ENCODE measurements around the gene TACC3.

Gene TACC3

DNA sequence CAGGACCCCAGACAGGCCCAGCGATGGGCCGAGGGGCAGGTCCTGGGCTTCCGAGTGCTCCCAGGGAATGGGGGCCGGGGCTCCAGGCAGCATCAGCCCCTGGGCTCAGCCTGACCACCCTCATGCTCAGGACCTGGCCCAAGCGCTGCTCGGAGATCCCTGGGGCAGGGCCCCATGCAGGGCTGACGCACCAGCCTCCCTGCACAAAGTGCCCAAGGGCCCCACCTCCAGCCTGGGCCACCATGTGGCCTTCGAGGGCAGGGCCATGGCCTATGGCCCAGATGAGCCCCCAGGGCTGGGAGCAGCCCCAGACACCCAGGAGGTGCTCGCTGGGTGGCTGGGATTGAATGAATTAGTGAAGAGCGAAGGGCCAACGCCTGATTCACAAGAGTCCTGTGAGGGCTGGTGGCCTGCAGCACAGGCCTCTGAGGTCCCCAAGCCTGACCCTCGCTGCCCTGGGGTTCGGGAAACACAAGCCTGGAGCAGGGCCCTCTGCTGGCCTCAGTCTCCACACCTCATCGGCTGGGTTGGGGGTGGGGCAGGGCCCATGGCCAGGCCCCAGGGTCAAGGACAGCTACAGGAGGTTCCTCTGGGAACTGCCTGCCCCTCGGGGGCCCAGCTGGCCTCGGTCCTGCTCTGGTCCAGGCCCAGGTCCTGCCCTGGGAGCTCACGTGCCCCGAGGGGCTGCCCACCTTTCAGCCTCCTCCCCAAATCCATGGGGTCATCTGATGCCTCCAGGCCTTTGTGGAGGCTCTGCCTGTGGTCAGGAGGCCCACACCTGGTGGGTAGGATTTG, 58.5 kb downstream of the TACC3 start:
- Histone ChIP-seq H3K9me3 (replicated peaks; ENCODE audit: insufficient read depth, low read length) (no peaks in the 10 kb centered on the region), H3K9me2 (replicated peaks; ENCODE audit: insufficient read depth, low read length) (no peaks in the 10 kb centered on the region), H3K9ac (ENCODE audit: low read length) (no peak overlapping the region), H3K4me2 (ENCODE audit: low read depth, low read length) (no peak overlapping the region), H3K4me1 (ENCODE audit: low read length) (no peaks in the 10 kb centered on the region), H3K36me3 (replicated peaks; ENCODE audit: insufficient read depth, low read length) (no peaks in the 10 kb centered on the region), H3K4me3 (ENCODE audit: low read length) (no peak overlapping the region), H3K27ac (ENCODE audit: low read length) (no peak overlapping the region), H4K20me1 (ENCODE audit: insufficient read depth, low read length) (no peaks in the 10 kb centered on the region), H3F3A (ENCODE audit: insufficient read depth, low read length) (no peaks in the 10 kb centered on the region), H3K27me3 (replicated peaks; ENCODE audit: insufficient read depth, low read length) (peaks cover 89% of the 10 kb centered on the region), H3K79me2 (ENCODE audit: low read length) (no peaks in the 10 kb centered on the region), H2AFZ (ENCODE audit: low read length) (no peak overlapping the region)
- no peak for TF ChIP-seq EZH2 (optimal IDR thresholded peaks at IDR 0.05; ENCODE audit: low read depth, low read length)
- TF ChIP-seq EZH2phosphoT487 (IDR thresholded peaks at IDR 0.05; ENCODE audit: low read length): no peak
- TF ChIP-seq, protein P1, sequence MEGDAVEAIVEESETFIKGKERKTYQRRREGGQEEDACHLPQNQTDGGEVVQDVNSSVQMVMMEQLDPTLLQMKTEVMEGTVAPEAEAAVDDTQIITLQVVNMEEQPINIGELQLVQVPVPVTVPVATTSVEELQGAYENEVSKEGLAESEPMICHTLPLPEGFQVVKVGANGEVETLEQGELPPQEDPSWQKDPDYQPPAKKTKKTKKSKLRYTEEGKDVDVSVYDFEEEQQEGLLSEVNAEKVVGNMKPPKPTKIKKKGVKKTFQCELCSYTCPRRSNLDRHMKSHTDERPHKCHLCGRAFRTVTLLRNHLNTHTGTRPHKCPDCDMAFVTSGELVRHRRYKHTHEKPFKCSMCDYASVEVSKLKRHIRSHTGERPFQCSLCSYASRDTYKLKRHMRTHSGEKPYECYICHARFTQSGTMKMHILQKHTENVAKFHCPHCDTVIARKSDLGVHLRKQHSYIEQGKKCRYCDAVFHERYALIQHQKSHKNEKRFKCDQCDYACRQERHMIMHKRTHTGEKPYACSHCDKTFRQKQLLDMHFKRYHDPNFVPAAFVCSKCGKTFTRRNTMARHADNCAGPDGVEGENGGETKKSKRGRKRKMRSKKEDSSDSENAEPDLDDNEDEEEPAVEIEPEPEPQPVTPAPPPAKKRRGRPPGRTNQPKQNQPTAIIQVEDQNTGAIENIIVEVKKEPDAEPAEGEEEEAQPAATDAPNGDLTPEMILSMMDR (IDR thresholded peaks at IDR 0.05; ENCODE audit: low read length): no peak
- DNase-seq: no peak

DNA sequence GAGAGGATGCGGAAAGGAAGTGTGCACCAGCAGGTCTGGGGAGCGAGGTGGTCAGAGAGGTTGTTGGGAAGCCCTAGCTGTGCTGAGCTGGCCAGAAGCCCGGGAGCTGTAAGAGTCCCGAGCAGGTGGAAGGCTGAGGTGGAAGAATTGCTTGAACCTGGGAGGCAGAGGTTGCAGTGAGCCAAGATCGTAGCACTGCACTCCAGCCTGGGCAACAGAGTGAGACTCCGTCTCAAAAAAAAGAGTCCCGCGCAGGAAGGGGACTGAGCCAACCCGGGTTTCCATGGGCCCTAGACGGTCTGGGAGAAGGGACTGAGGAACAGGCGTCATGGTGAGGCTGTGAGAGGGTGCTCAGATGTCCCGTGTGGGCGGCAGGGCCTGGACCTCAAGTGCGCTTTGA, 59.1 kb downstream of the TACC3 start:
- H3K27me3 ChIP-seq (replicated peaks; ENCODE audit: insufficient read depth, low read length): peaks cover 92% of the 10 kb centered on the region
- no peak overlapping the region for H3K9ac ChIP-seq (ENCODE audit: low read length)
- H3K4me2 ChIP-seq (ENCODE audit: low read depth, low read length): no peak overlapping the region
- no peaks in the 10 kb centered on the region for H3K79me2 ChIP-seq (ENCODE audit: low read length)
- no peak for DNase-seq
- H3K27ac ChIP-seq (ENCODE audit: low read length): no peak overlapping the region
- no peaks in the 10 kb centered on the region for H3K4me1 ChIP-seq (ENCODE audit: low read length)
- H3K36me3 ChIP-seq (replicated peaks; ENCODE audit: insufficient read depth, low read length): no peaks in the 10 kb centered on the region
- no peak overlapping the region for H3K4me3 ChIP-seq (ENCODE audit: low read length)
- no peaks in the 10 kb centered on the region for H4K20me1 ChIP-seq (ENCODE audit: insufficient read depth, low read length)
- no peaks in the 10 kb centered on the region for H3K9me3 ChIP-seq (replicated peaks; ENCODE audit: insufficient read depth, low read length)
- H3K9me2 ChIP-seq (replicated peaks; ENCODE audit: insufficient read depth, low read length): no peaks in the 10 kb centered on the region
- no peaks in the 10 kb centered on the region for H3F3A ChIP-seq (ENCODE audit: insufficient read depth, low read length)
- no peak for TF ChIP-seq EZH2phosphoT487 (IDR thresholded peaks at IDR 0.05; ENCODE audit: low read length)
- TF ChIP-seq, protein P1 (IDR thresholded peaks at IDR 0.05; ENCODE audit: low read length): no peak
- no peak for TF ChIP-seq EZH2 (optimal IDR thresholded peaks at IDR 0.05; ENCODE audit: low read depth, low read length)
- no peak overlapping the region for H2AFZ ChIP-seq (ENCODE audit: low read length)

DNA sequence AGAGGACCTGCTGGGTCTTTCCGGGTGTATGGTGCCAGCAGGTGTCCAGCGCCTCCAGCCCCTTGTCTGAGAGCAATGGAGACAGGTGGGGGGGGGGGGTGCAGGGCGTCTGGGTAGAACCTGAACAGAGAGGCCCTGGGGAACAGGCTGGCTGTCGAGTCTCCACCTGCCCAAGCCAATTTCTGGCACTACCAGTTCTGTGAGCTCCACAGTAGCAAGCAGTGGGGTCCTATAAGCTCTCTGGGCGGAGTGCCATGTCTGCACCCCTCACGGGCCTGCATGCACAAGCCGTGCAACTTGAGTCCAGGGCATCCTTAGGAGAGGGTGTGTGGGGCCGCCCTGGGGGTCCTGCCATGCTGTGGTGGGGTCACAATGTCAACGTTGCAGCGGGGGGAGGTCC, 61.7 kb downstream of the TACC3 start:
- H3K36me3 ChIP-seq (replicated peaks; ENCODE audit: insufficient read depth, low read length): no peaks in the 10 kb centered on the region
- TF ChIP-seq, protein P1 (IDR thresholded peaks at IDR 0.05; ENCODE audit: low read length): no peak
- TF ChIP-seq EZH2 (optimal IDR thresholded peaks at IDR 0.05; ENCODE audit: low read depth, low read length) (no peak), EZH2phosphoT487 (IDR thresholded peaks at IDR 0.05; ENCODE audit: low read length) (no peak)
- no peaks in the 10 kb centered on the region for H3K9me3 ChIP-seq (replicated peaks; ENCODE audit: insufficient read depth, low read length)
- no peak overlapping the region for H2AFZ ChIP-seq (ENCODE audit: low read length)
- H3K27me3 ChIP-seq (replicated peaks; ENCODE audit: insufficient read depth, low read length): peaks cover 92% of the 10 kb centered on the region
- no peaks in the 10 kb centered on the region for H3K4me1 ChIP-seq (ENCODE audit: low read length)
- H3K79me2 ChIP-seq (ENCODE audit: low read length): no peaks in the 10 kb centered on the region
- H3K4me3 ChIP-seq (ENCODE audit: low read length): no peak overlapping the region
- H3K9ac ChIP-seq (ENCODE audit: low read length): no peak overlapping the region
- no peak overlapping the region for H3K27ac ChIP-seq (ENCODE audit: low read length)
- no peaks in the 10 kb centered on the region for H3F3A ChIP-seq (ENCODE audit: insufficient read depth, low read length)
- H4K20me1 ChIP-seq (ENCODE audit: insufficient read depth, low read length): no peaks in the 10 kb centered on the region
- H3K4me2 ChIP-seq (ENCODE audit: low read depth, low read length): no peak overlapping the region
- DNase-seq: no peak
- no peaks in the 10 kb centered on the region for H3K9me2 ChIP-seq (replicated peaks; ENCODE audit: insufficient read depth, low read length)
